ENCODE measurements around the gene CAD. TPM values are rescaled to one million over a fixed set of nuclear protein-coding genes. Genes with fewer than 3 reads are reported as not detected.

The CAD gene
- total RNA-seq, 1 experiment from 2014 or later, result 130 TPM

- no peaks in the 10 kb centered on the region for H3K4me1 ChIP-seq (ENCODE audit: insufficient read depth, low read length)
- no peak overlapping the region for H3K4me2 ChIP-seq (ENCODE audit: insufficient read depth, insufficient read length, low read length)
- no peak overlapping the region for H3K14ac ChIP-seq (ENCODE audit: insufficient read depth, low read length)
- no peaks in the 10 kb centered on the region for H3K27me3 ChIP-seq (ENCODE audit: insufficient read depth, low read length)
- no peak overlapping the region for H2AK5ac ChIP-seq (ENCODE audit: insufficient read length, low read length)
- no peak overlapping the region for H3K4ac ChIP-seq (ENCODE audit: low read depth, low read length)
- H2BK12ac ChIP-seq (ENCODE audit: insufficient read length, low read depth, low read length), result no peak overlapping the region
- peaks cover 21 to 24% of the 10 kb centered on the region in 2 experiments for H3K4me1 Mint-ChIP-seq
- no peak overlapping the region for H3K27ac ChIP-seq (ENCODE audit: insufficient read length, low read depth, low read length)
- DNase-seq, result no peak
- no peak overlapping the region for H3K9ac ChIP-seq (ENCODE audit: extremely low read depth, insufficient read length, low read length)
- no peaks in the 10 kb centered on the region for H3K27me3 Mint-ChIP-seq (ENCODE audit: low read depth)
- no peak overlapping the region for H3K4me3 Mint-ChIP-seq
- no peaks in the 10 kb centered on the region for H4K20me1 ChIP-seq (ENCODE audit: control insufficient read depth, insufficient read depth, insufficient read length)
- no peaks in the 10 kb centered on the region for H3K9me3 ChIP-seq (ENCODE audit: control insufficient read depth, low read depth, low read length)
- peaks cover 64 to 97% (median 95%) of the 10 kb centered on the region in 3 experiments for H3K36me3 Mint-ChIP-seq (ENCODE audit: insufficient read depth in 1 of 3, low read depth in 3 of 3)
- no peak overlapping the region for H2BK20ac ChIP-seq (ENCODE audit: low read depth, low read length, poor library complexity, severe bottlenecking)
- H3K79me2 ChIP-seq (ENCODE audit: insufficient read depth, low read length), result no peaks in the 10 kb centered on the region
- H4K91ac ChIP-seq (ENCODE audit: insufficient read length, low read depth, low read length), result no peak overlapping the region
- no peak overlapping the region for H4K5ac ChIP-seq (ENCODE audit: insufficient read length, low read depth, low read length)
- H3K79me1 ChIP-seq (ENCODE audit: insufficient read depth, low read depth, low read length, poor library complexity, severe bottlenecking), result no peaks in the 10 kb centered on the region
- TF ChIP-seq, protein P1, sequence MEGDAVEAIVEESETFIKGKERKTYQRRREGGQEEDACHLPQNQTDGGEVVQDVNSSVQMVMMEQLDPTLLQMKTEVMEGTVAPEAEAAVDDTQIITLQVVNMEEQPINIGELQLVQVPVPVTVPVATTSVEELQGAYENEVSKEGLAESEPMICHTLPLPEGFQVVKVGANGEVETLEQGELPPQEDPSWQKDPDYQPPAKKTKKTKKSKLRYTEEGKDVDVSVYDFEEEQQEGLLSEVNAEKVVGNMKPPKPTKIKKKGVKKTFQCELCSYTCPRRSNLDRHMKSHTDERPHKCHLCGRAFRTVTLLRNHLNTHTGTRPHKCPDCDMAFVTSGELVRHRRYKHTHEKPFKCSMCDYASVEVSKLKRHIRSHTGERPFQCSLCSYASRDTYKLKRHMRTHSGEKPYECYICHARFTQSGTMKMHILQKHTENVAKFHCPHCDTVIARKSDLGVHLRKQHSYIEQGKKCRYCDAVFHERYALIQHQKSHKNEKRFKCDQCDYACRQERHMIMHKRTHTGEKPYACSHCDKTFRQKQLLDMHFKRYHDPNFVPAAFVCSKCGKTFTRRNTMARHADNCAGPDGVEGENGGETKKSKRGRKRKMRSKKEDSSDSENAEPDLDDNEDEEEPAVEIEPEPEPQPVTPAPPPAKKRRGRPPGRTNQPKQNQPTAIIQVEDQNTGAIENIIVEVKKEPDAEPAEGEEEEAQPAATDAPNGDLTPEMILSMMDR (conservative IDR thresholded peaks at IDR 0.05), result no peak
- no peak overlapping the region for H2BK5ac ChIP-seq (ENCODE audit: insufficient read length, low read length)
- H2BK15ac ChIP-seq (ENCODE audit: low read depth, low read length), result no peak overlapping the region
- H3T11ph ChIP-seq (ENCODE audit: low read length), result no peak overlapping the region
- H3K23ac ChIP-seq (ENCODE audit: insufficient read length, low read depth, low read length), result no peak overlapping the region
- H3K9me3 Mint-ChIP-seq, result no peaks in the 10 kb centered on the region
- H3K18ac ChIP-seq (ENCODE audit: insufficient read length, low read depth, low read length), result no peak overlapping the region
- H3K27ac Mint-ChIP-seq, result no peak overlapping the region; a peak in 1 of 7 replicates
- no peaks in the 10 kb centered on the region for H3K23me2 ChIP-seq (ENCODE audit: insufficient read length, low read depth, low read length, poor library complexity, severe bottlenecking)
- no peak overlapping the region for H2AFZ ChIP-seq (ENCODE audit: low read length)
- no peak overlapping the region for H2BK120ac ChIP-seq (ENCODE audit: low read depth, low read length, poor library complexity, severe bottlenecking)
- no peak overlapping the region for H3K56ac ChIP-seq (ENCODE audit: insufficient read length, low read depth, low read length)
- no CpG with 5 or more reads among the region's 8 CpGs for WGBS (ENCODE audit: extremely low coverage, insufficient read length, low lambda C conversion rate)
- no peak overlapping the region for H4K8ac ChIP-seq (replicated peaks; ENCODE audit: insufficient read length, low read depth, low read length)
Observed at GRCh38 chr2:27205206-27205605, 12.0 kb upstream of the CAD start.

Data from H9 (cell line).